Stomach (tissue), 19 donors: ENCODE data around the gene CLEC4F. TPM values are rescaled to one million over a fixed set of nuclear protein-coding genes. Genes with fewer than 3 reads are reported as not detected.

Experiments used
- DNase-seq, 2 donors: peaks; one replicate each; pipeline versions ENCODE4 v3.0.0 to v3.0.0-alpha.2; 2013 to 2019
- H3K27ac ChIP-seq, 5 donors: fragments of 200-600 bp in 4 of 5; sonication (generic) in 4 of 5; one replicate each; pipeline ENCODE4 v1.5.1; 2013 to 2019; ENCODE audit warnings: mild to moderate bottlenecking in 1 of 5, moderate library complexity in 1 of 5
- H3K27me3 ChIP-seq, 3 donors: fragments of 200-600 bp; sonication (generic); one replicate each; pipeline ENCODE4 v1.5.1; 2017 to 2019; ENCODE audit warnings: mixed run types in 1 of 3
- H3K36me3 ChIP-seq, 4 donors: fragments of 200-600 bp; sonication (generic); 1 replicate in 3 of 4; 2 replicates in 1 of 4; pipeline ENCODE4 v1.5.1; 2016 to 2019
- H3K4me1 ChIP-seq, 4 donors: fragments of 200-600 bp; sonication (generic); one replicate each; pipeline ENCODE4 v1.5.1; 2016 to 2019
- H3K4me3 ChIP-seq, 4 donors: fragments of 200-600 bp; sonication (generic) in 3 of 4; one replicate each; pipeline ENCODE4 v1.5.1; 2016 to 2019; ENCODE audit warnings: mild to moderate bottlenecking in 1 of 4
- H3K9me3 ChIP-seq, 4 donors: fragments of 200-600 bp; sonication (generic); one replicate each; pipeline ENCODE4 v1.5.1; 2016 to 2019
- CTCF ChIP-seq, 7 experiments: fragments of 450-650 bp in 4 of 7; fragments of 200-600 bp in 3 of 7; sonication (generic) in 3 of 7; IDR thresholded peaks; one replicate each; pipeline ENCODE4 v1.5.1; 2016 to 2019; ENCODE audit warnings: antibody characterized with exemption in 7 of 7, control low read depth in 2 of 7, mild to moderate bottlenecking in 1 of 7
- EP300 ChIP-seq: sonication (generic); formaldehyde crosslinking; IDR thresholded peaks from one replicate; pipeline ENCODE4 v1.6.1; 2017; ENCODE audit warnings: antibody characterized with exemption
- POLR2A ChIP-seq, 4 donors: fragments of 450-650 bp; IDR thresholded peaks; one replicate each; pipeline ENCODE4 v1.6.1; 2016; ENCODE audit warnings: antibody characterized with exemption in 4 of 4, control low read depth in 2 of 4, mild to moderate bottlenecking in 1 of 4, moderate library complexity in 1 of 4
- POLR2AphosphoS5 ChIP-seq, 3 donors: sonication (generic); formaldehyde crosslinking; IDR thresholded peaks; one replicate each; pipeline ENCODE4 v1.6.1; 2016; ENCODE audit warnings: antibody characterized with exemption in 3 of 3
- WGBS, 5 donors: extraction: QIAGEN DNeasy Blood & Tissue Kit in 3 of 5; methylation state at CpG; one replicate each; pipeline versions ENCODE4 v1.1.5 to v1.1.7; 2013 to 2018; 5-methylcytosine and 5-hydroxymethylcytosine counted together
- intact Hi-C: fragments of 100-400 bp; cut with DNase I; formaldehyde crosslinking; loops from one replicate; pipeline ENCODE4 v1.15.1; 2023; ENCODE audit warnings: low total_unique reads
- long read RNA-seq, 10 donors: transcript quantifications; one replicate each; lab custom pipeline, GENCODE V29; 2026
- polyA plus RNA-seq, 3 donors: library from polyadenylated mRNA; stranded (reverse); fragments of 200-250 nt; gene quantifications; one replicate each; pipeline ENCODE4 v1.2.3, GENCODE V29; 2013
- total RNA-seq, 5 donors: library from RNA; depleted of rRNA; stranded (reverse); fragments of >200 nt; gene quantifications; one replicate each; pipeline versions ENCODE4 v1.1.0 to v1.2.3, GENCODE V29; 2014 to 2016
- donor health status: healthy with polysubstance abuse.
- donor health status: Bipolar disorder and iron deficiency.
- donor health status: healthy.

Gene CLEC4F
- under 1 TPM in 1 of 5 donors, not detected in 4; 0.37 TPM for total RNA-seq
- under 1 TPM in 1 of 3 donors, not detected in 2; 0.13 TPM for polyA plus RNA-seq
- long read RNA-seq, donor 1, result 0 reads
- long read RNA-seq, donor 2, result 0 reads
- long read RNA-seq, donor 3, result 0 reads
- long read RNA-seq, donor 4, result 0 reads
- long read RNA-seq, donor 5, result 0 reads
- long read RNA-seq, donor 6, result 0 reads
- long read RNA-seq, donor 7, result 0 reads
- long read RNA-seq, donor 8, result 0 reads
- long read RNA-seq, donor 9, result 0 reads
- long read RNA-seq, donor 10, result 0 reads

GRCh38 chr2:70820499-70820898 lies at the start of gene CLEC4F:
TSS of gene CLEC4F (minus strand) at chr2:70820599. CDS start at chr2:70820523, 76 bp downstream.
- Histone ChIP-seq H3K4me1 (no peaks in the 10 kb centered on the region), H3K27ac (no peak within 1 kb of the TSS), H3K27me3 (peaks cover 0 to 16% (median 0%) of the 10 kb centered on the region in 3 donors), H3K36me3 (no peaks in the 10 kb centered on the region), H3K9me3 (no peaks in the 10 kb centered on the region), H3K4me3 (no peak within 1 kb of the TSS)
- TF ChIP-seq POLR2AphosphoS5 (IDR thresholded peaks at IDR 0.05) (no peak), EP300 (no peak), POLR2A (IDR thresholded peaks at IDR 0.05) (no peak), CTCF (IDR thresholded peaks at IDR 0.05) (no peak)
- no peak for DNase-seq
- 63 to 71% (median 69%) methylated on average over 7 of the region's 7 CpGs for WGBS, 5 donors
- intact Hi-C loops, result no loop called here

- H3K27ac ChIP-seq, result no peak overlapping the region
- no peaks in the 10 kb centered on the region for H3K9me3 ChIP-seq
- no peaks in the 10 kb centered on the region for H3K36me3 ChIP-seq
- intact Hi-C loops, result no loop called here
- H3K4me3 ChIP-seq, result no peak overlapping the region
- no peak for DNase-seq
- TF ChIP-seq CTCF (IDR thresholded peaks at IDR 0.05) (no peak), POLR2AphosphoS5 (IDR thresholded peaks at IDR 0.05) (no peak), EP300 (no peak), POLR2A (IDR thresholded peaks at IDR 0.05) (no peak)
- 71 to 94% (median 77%) methylated on average over 1 of the region's 1 CpG for WGBS, 5 donors
- H3K27me3 ChIP-seq, result peaks cover 0 to 52% (median 37%) of the 10 kb centered on the region in 3 donors
- H3K4me1 ChIP-seq, result peaks cover 5 to 10% (median 9%) of the 10 kb centered on the region in 4 donors
Observed at GRCh38 chr2:70868970-70869369, 48.6 kb upstream of the CLEC4F start.

GRCh38 chr2:70861777-70862625 lies 41.6 kb upstream of the CLEC4F start:
- peak; percentile 84 to 92 for DNase-seq
- intact Hi-C loops, result no loop called here
- peak in 5 of 7 experiments; percentile 67 to 93 (median 88) for TF ChIP-seq CTCF (IDR thresholded peaks at IDR 0.05)
- TF ChIP-seq POLR2A (IDR thresholded peaks at IDR 0.05), result no peak
- Histone ChIP-seq H3K27me3 (peaks cover 0 to 55% (median 40%) of the 10 kb centered on the region in 3 donors), H3K27ac (no peak overlapping the region), H3K4me1 (peaks cover 0 to 7% (median 2%) of the 10 kb centered on the region in 4 donors), H3K4me3 (no peak overlapping the region), H3K36me3 (no peaks in the 10 kb centered on the region), H3K9me3 (no peaks in the 10 kb centered on the region)
- WGBS, 5 donors, result 18 to 24% (median 23%) methylated on average over 21 of the region's 21 CpGs

GRCh38 chr2:70855667-70856066 lies 35.3 kb upstream of the CLEC4F start:
- 67 to 75% (median 72%) methylated on average over 1 of the region's 1 CpG for WGBS, 5 donors
- Histone ChIP-seq H3K36me3 (no peaks in the 10 kb centered on the region), H3K27ac (no peak overlapping the region), H3K4me1 (peaks cover 0 to 6% (median 2%) of the 10 kb centered on the region in 4 donors), H3K9me3 (no peaks in the 10 kb centered on the region), H3K4me3 (no peak overlapping the region), H3K27me3 (peaks cover 0 to 12% (median 6%) of the 10 kb centered on the region in 3 donors)
- TF ChIP-seq EP300 (no peak), POLR2A (IDR thresholded peaks at IDR 0.05) (no peak), CTCF (IDR thresholded peaks at IDR 0.05) (no peak)
- intact Hi-C loops, result no loop called here
- DNase-seq, result no peak
